HCT116 (cell line): ENCODE measurements around the gene TRIM26.

Experiments
- ATF3 ChIP-seq: IDR thresholded peaks from 2 replicates; pipeline ENCODE4 v1.6.1; 2012
- CEBPB ChIP-seq: IDR thresholded peaks from 2 replicates; pipeline ENCODE4 v1.6.1; 2012; ENCODE audit warnings: low read depth
- CTCF ChIP-seq, 3 experiments: fragments of 200-600 bp in 1 of 3; sonication (generic) in 1 of 3; IDR thresholded peaks in 2 of 3; conservative IDR thresholded peaks in 1 of 3; 2 replicates each; pipeline ENCODE4 v1.5.1; 2012 to 2017; ENCODE audit warnings: low read depth in 2 of 3, low read length in 2 of 3, antibody characterized with exemption in 1 of 3, borderline replicate concordance in 1 of 3, control low read depth in 1 of 3, mild to moderate bottlenecking in 1 of 3, mixed read lengths in 1 of 3, mixed run types in 1 of 3, moderate library complexity in 1 of 3; ENCODE audit not compliant: insufficient read depth in 1 of 3
- EGR1 ChIP-seq: IDR thresholded peaks from 2 replicates; pipeline ENCODE4 v1.6.1; 2012; ENCODE audit warnings: low read depth
- EZH2 ChIP-seq: fragments of 200-600 bp; sonication (generic); IDR thresholded peaks from 2 replicates; pipeline ENCODE4 v1.6.1; 2017; ENCODE audit warnings: antibody characterized with exemption, mixed run types
- EZH2phosphoT487 ChIP-seq: fragments of 200-600 bp; IDR thresholded peaks from 2 replicates; pipeline ENCODE4 v1.6.1; 2018; ENCODE audit warnings: antibody characterized with exemption, borderline replicate concordance
- MAX ChIP-seq: IDR thresholded peaks from 2 replicates; pipeline ENCODE4 v1.6.1; 2012
- POLR2A ChIP-seq: IDR thresholded peaks from 2 replicates; pipeline ENCODE4 v1.7.0; 2011; ENCODE audit warnings: borderline replicate concordance; ENCODE audit not compliant: insufficient read depth, insufficient read length; ENCODE audit errors: extremely low read depth
- RAD21 ChIP-seq: IDR thresholded peaks from 2 replicates; pipeline ENCODE4 v1.6.1; 2012; ENCODE audit warnings: low read depth, mild to moderate bottlenecking
- SIN3A ChIP-seq: IDR thresholded peaks from 2 replicates; pipeline ENCODE4 v1.6.1; 2012; ENCODE audit warnings: low read depth
- ZBTB33 ChIP-seq: IDR thresholded peaks from 2 replicates; pipeline ENCODE4 v1.6.1; 2011; ENCODE audit warnings: mild to moderate bottlenecking, low read length, moderate library complexity; ENCODE audit not compliant: insufficient replicate concordance; ENCODE audit errors: extremely low read depth
- ZFX ChIP-seq: fragments of 450-650 bp; IDR thresholded peaks from 2 replicates; pipeline ENCODE4 v1.6.1; 2017
- ZNF274 ChIP-seq: fragments of 200-500 bp; sonication (Bioruptor generic); IDR thresholded peaks from 2 replicates; pipeline ENCODE4 v1.6.1; 2014; ENCODE audit warnings: mild to moderate bottlenecking, low read depth, low read length, inconsistent platforms
- TF ChIP-seq, protein P1 (sequence below): IDR thresholded peaks from 2 replicates; pipeline ENCODE4 v1.6.1; 2012; ENCODE audit warnings: low read depth

- no peak for TF ChIP-seq ZBTB33
- TF ChIP-seq CTCF (IDR thresholded peaks at IDR 0.05 in 2 of 3, conservative IDR thresholded peaks at IDR 0.05 in 1 of 3; ENCODE audit: borderline replicate concordance in 1 of 3, insufficient read depth in 1 of 3, low read depth in 2 of 3, low read length in 2 of 3), result no peak
- no peak for TF ChIP-seq SIN3A
- TF ChIP-seq POLR2A, result no peak
- TF ChIP-seq MAX, result no peak
- no peak for TF ChIP-seq CEBPB
- no peak for TF ChIP-seq ZNF274
- no peak for TF ChIP-seq ZFX
- no peak for TF ChIP-seq RAD21
- TF ChIP-seq EZH2phosphoT487, result no peak
- TF ChIP-seq, protein P1, sequence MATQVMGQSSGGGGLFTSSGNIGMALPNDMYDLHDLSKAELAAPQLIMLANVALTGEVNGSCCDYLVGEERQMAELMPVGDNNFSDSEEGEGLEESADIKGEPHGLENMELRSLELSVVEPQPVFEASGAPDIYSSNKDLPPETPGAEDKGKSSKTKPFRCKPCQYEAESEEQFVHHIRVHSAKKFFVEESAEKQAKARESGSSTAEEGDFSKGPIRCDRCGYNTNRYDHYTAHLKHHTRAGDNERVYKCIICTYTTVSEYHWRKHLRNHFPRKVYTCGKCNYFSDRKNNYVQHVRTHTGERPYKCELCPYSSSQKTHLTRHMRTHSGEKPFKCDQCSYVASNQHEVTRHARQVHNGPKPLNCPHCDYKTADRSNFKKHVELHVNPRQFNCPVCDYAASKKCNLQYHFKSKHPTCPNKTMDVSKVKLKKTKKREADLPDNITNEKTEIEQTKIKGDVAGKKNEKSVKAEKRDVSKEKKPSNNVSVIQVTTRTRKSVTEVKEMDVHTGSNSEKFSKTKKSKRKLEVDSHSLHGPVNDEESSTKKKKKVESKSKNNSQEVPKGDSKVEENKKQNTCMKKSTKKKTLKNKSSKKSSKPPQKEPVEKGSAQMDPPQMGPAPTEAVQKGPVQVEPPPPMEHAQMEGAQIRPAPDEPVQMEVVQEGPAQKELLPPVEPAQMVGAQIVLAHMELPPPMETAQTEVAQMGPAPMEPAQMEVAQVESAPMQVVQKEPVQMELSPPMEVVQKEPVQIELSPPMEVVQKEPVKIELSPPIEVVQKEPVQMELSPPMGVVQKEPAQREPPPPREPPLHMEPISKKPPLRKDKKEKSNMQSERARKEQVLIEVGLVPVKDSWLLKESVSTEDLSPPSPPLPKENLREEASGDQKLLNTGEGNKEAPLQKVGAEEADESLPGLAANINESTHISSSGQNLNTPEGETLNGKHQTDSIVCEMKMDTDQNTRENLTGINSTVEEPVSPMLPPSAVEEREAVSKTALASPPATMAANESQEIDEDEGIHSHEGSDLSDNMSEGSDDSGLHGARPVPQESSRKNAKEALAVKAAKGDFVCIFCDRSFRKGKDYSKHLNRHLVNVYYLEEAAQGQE, result no peak
- TF ChIP-seq EZH2, result no peak
- no peak for TF ChIP-seq EGR1
- TF ChIP-seq ATF3, result no peak
Measured at GRCh38 chr6:30184417-30185031, 28.7 kb downstream of the TRIM26 start.
